Erythroblast (primary cell): ENCODE data around the gene SETD4.

Source experiments
- GATA1 ChIP-seq: IDR thresholded peaks from 2 replicates; pipeline ENCODE4 v1.6.1; 2011; ENCODE audit warnings: low read depth, mild to moderate bottlenecking, control low read depth, low read length, moderate library complexity
- POLR2A ChIP-seq: IDR thresholded peaks from 2 replicates; pipeline ENCODE4 v1.6.1; 2011; ENCODE audit warnings: mild to moderate bottlenecking, low read length

GRCh38 chr21:36075171-36075570 is 14.8 kb upstream of the SETD4 start:
- TF ChIP-seq POLR2A (no peak), GATA1 (no peak)
